Liver (tissue), 9 donors: ENCODE measurements around the gene RPTOR. TPM values are rescaled to one million over a fixed set of nuclear protein-coding genes. Genes with fewer than 3 reads are reported as not detected.

Source experiments
- DNase-seq: peaks from one replicate; pipeline ENCODE4 v3.0.0-alpha.2; 2017; ENCODE audit warnings: low spot score
- H3K27ac ChIP-seq, 2 donors: one replicate each; pipeline ENCODE4 v1.7.0; 2013; ENCODE audit warnings: inconsistent platforms in 2 of 2, low read length in 2 of 2, control low read depth in 1 of 2, low read depth in 1 of 2, mild to moderate bottlenecking in 1 of 2
- H3K27me3 ChIP-seq, 4 donors: one replicate each; pipeline versions ENCODE4 v1.6.1 to v1.7.0; 2013; ENCODE audit warnings: low read length in 3 of 4, inconsistent platforms in 1 of 4, mild to moderate bottlenecking in 1 of 4, moderate library complexity in 1 of 4; ENCODE audit not compliant: control insufficient read depth in 4 of 4, insufficient read depth in 4 of 4
- H3K36me3 ChIP-seq, 4 donors: one replicate each; pipeline versions ENCODE4 v1.6.1 to v1.7.0; 2013; ENCODE audit warnings: low read length in 3 of 4, mild to moderate bottlenecking in 3 of 4, low read depth in 1 of 4, moderate library complexity in 1 of 4; ENCODE audit not compliant: control insufficient read depth in 4 of 4, insufficient read depth in 3 of 4
- H3K4me1 ChIP-seq, 4 donors: one replicate each; pipeline versions ENCODE4 v1.6.1 to v1.7.0; 2013; ENCODE audit warnings: low read length in 3 of 4, mild to moderate bottlenecking in 3 of 4, moderate library complexity in 1 of 4; ENCODE audit not compliant: control insufficient read depth in 4 of 4, insufficient read depth in 4 of 4
- H3K4me3 ChIP-seq, 3 donors: one replicate each; pipeline versions ENCODE4 v1.6.1 to v1.7.0; 2013; ENCODE audit warnings: low read length in 3 of 3, control low read depth in 1 of 3, low read depth in 1 of 3, mild to moderate bottlenecking in 1 of 3
- H3K9ac ChIP-seq, 2 donors: one replicate each; pipeline ENCODE4 v1.7.0; 2013; ENCODE audit warnings: low read length in 2 of 2, mild to moderate bottlenecking in 2 of 2, moderate library complexity in 2 of 2, control low read depth in 1 of 2, low read depth in 1 of 2
- H3K9me3 ChIP-seq, 4 donors: one replicate each; pipeline versions ENCODE4 v1.6.1 to v1.7.0; 2013; ENCODE audit warnings: low read length in 3 of 4; ENCODE audit not compliant: control insufficient read depth in 4 of 4
- EGR1 ChIP-seq, 2 donors: IDR thresholded peaks; 2 replicates each; pipeline ENCODE4 v1.6.1; 2016 to 2018; ENCODE audit warnings: antibody characterized with exemption in 2 of 2, low read depth in 2 of 2
- FOXA1 ChIP-seq: IDR thresholded peaks from 2 replicates; pipeline ENCODE4 v1.6.1; 2016; ENCODE audit warnings: antibody characterized with exemption
- FOXA2 ChIP-seq: IDR thresholded peaks from 2 replicates; pipeline ENCODE4 v1.6.1; 2016; ENCODE audit warnings: antibody characterized with exemption
- HNF4A ChIP-seq, 2 donors: conservative IDR thresholded peaks; 2 replicates each; pipeline ENCODE4 v1.6.1; 2016; ENCODE audit warnings: antibody characterized with exemption in 2 of 2, mild to moderate bottlenecking in 2 of 2
- JUND ChIP-seq, 2 donors: IDR thresholded peaks; 2 replicates each; pipeline ENCODE4 v1.6.1; 2016; ENCODE audit warnings: antibody characterized with exemption in 2 of 2
- RXRA ChIP-seq, 2 donors: IDR thresholded peaks; 2 replicates each; pipeline ENCODE4 v1.6.1; 2017 to 2018; ENCODE audit warnings: antibody characterized with exemption in 2 of 2, mild to moderate bottlenecking in 1 of 2
- SP1 ChIP-seq: IDR thresholded peaks from 2 replicates; pipeline ENCODE4 v1.6.1; 2018; ENCODE audit warnings: antibody characterized with exemption, mild to moderate bottlenecking
- YY1 ChIP-seq: IDR thresholded peaks from 2 replicates; pipeline ENCODE4 v1.6.1; 2016; ENCODE audit warnings: antibody characterized with exemption, mild to moderate bottlenecking
- WGBS: extraction: QIAGEN DNeasy Blood & Tissue Kit; methylation state at CpG from one replicate; pipeline ENCODE4 v1.1.7; 2013; 5-methylcytosine and 5-hydroxymethylcytosine counted together
- polyA plus RNA-seq, 2 donors: library from polyadenylated mRNA; stranded (reverse) in 1 of 2; unstranded in 1 of 2; fragments of 200-250 nt in 1 of 2; fragments of >200 nt in 1 of 2; fragmentation: Nextera tagmentation in 1 of 2; extraction: Ambion mirVana in 1 of 2; gene quantifications; one replicate each; pipeline versions ENCODE4 v1.2.1 to v1.2.3, GENCODE V29; 2013 to 2015
- total RNA-seq, 2 donors: library from RNA; depleted of rRNA; stranded (reverse); fragments of >200 nt; gene quantifications; one replicate each; pipeline ENCODE4 v1.2.3, GENCODE V29; 2014
- TF ChIP-seq, protein P1 (sequence below): IDR thresholded peaks from 2 replicates; pipeline ENCODE4 v1.6.1; 2016; ENCODE audit warnings: antibody characterized with exemption
- TF ChIP-seq, protein P2 (sequence below): fragments of 150-350 bp; IDR thresholded peaks from 2 replicates; pipeline ENCODE4 v1.5.1; 2017; ENCODE audit warnings: improper control_type of control experiment, low read depth, low read length; ENCODE audit not compliant: missing input control
- donor health status: healthy.
- donor health status: healthy.
- donor health status: healthy.
- donor health status: healthy.
- donor health status: healthy.

Gene RPTOR
- total and polyA plus RNA-seq, 4 donors: 4.8 to 25.4 (median 11.6) TPM

DNA sequence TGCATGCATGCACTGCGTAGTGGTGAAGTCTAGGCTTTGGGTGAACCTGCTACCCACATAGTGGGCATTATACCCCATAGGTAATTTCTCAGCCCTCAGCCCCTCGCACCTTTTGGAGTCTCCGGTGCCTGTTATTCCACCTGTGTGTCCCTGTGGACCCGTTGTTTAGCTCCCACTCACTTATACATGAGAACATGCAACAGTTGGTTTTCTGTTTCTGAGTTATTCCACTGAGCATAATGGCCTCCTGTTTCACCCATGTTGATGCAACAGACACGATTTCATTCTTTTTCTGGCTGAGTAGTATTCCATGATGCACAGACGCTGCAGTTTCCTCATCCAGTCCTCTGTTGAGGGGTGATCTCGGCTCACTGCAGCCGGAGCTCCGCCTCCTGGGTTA lies 305.5 kb downstream of the RPTOR start (continued):
- TF ChIP-seq, protein P1, sequence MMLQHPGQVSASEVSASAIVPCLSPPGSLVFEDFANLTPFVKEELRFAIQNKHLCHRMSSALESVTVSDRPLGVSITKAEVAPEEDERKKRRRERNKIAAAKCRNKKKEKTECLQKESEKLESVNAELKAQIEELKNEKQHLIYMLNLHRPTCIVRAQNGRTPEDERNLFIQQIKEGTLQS: no peak
- TF ChIP-seq, protein P2, sequence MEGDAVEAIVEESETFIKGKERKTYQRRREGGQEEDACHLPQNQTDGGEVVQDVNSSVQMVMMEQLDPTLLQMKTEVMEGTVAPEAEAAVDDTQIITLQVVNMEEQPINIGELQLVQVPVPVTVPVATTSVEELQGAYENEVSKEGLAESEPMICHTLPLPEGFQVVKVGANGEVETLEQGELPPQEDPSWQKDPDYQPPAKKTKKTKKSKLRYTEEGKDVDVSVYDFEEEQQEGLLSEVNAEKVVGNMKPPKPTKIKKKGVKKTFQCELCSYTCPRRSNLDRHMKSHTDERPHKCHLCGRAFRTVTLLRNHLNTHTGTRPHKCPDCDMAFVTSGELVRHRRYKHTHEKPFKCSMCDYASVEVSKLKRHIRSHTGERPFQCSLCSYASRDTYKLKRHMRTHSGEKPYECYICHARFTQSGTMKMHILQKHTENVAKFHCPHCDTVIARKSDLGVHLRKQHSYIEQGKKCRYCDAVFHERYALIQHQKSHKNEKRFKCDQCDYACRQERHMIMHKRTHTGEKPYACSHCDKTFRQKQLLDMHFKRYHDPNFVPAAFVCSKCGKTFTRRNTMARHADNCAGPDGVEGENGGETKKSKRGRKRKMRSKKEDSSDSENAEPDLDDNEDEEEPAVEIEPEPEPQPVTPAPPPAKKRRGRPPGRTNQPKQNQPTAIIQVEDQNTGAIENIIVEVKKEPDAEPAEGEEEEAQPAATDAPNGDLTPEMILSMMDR: no peak
- TF ChIP-seq HNF4A (conservative IDR thresholded peaks at IDR 0.05): no peak

DNA sequence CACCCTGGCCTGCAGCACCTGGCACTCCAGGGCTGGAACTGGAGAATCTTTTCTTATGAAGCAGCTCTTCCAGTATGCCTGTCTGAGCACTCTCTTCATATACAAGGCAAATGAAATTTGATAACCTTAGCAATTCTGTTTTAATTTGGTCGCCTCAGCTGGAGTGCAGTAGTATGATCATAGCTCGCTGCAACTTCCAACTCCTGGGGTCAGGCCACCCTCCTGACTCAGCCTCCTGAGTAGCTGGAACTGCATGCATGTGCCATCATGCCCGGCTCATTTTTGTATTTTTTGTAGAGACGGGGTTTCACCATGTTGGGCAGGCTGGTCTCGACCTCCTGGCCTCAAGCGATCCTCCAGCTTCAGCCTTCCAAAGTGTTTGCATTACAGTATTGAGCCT lies 306.2 kb downstream of the RPTOR start:
- Histone ChIP-seq H3K9me3 (no peaks in the 10 kb centered on the region), H3K4me1 (no peaks in the 10 kb centered on the region), H3K27ac (no peak overlapping the region), H3K9ac (no peak overlapping the region), H3K27me3 (no peaks in the 10 kb centered on the region), H3K36me3 (peaks cover 3 to 24% (median 8%) of the 10 kb centered on the region in 4 donors), H3K4me3 (no peak overlapping the region)
- TF ChIP-seq RXRA (IDR thresholded peaks at IDR 0.05) (no peak), JUND (IDR thresholded peaks at IDR 0.05) (no peak), FOXA2 (no peak), EGR1 (IDR thresholded peaks at IDR 0.05; ENCODE audit: low read depth in 2 of 2) (no peak)
- TF ChIP-seq, protein P2: no peak
- TF ChIP-seq, protein P1: no peak
- WGBS: 96% methylated on average over 6 of the region's 6 CpGs
- DNase-seq: no peak

DNA sequence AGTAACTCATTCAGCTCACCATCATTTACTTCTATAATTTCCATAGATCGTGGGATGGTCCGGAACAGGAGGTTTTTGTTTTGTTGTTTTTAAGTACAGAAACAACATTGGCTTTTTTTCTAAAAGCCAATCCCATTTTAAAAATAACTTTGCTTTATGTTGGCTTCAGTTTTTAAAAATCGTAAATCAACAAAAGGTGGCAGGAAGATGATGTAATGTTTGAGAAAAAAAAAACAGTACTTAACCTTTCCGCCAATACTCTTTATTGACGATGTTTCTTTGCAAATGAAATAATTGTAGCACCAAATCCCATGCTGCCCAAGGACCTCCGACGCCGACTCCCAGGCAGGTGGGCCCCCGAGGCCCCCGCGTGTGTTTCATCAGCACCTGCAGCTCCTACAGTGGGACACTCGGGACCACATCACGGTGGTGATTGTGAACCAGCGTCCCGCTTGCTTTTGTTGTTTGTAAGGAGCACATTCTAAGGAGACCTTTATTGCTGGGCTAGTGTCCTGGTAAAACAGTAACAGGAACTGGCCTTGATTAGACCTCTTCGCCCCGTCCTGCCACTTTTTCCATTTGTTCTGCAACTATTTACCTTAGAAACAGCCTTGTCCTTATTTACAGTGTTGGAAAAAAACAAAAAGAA lies 306.8 kb downstream of the RPTOR start:
- H3K27ac ChIP-seq: no peak overlapping the region
- no peak for TF ChIP-seq SP1
- no peak for TF ChIP-seq FOXA2
- TF ChIP-seq RXRA (IDR thresholded peaks at IDR 0.05): no peak
- TF ChIP-seq HNF4A (conservative IDR thresholded peaks at IDR 0.05): no peak
- no peak overlapping the region for H3K9ac ChIP-seq
- no peaks in the 10 kb centered on the region for H3K27me3 ChIP-seq
- WGBS: 88% methylated on average over 17 of the region's 17 CpGs
- no peaks in the 10 kb centered on the region for H3K4me1 ChIP-seq
- no peaks in the 10 kb centered on the region for H3K9me3 ChIP-seq
- H3K4me3 ChIP-seq: no peak overlapping the region
- no peak for DNase-seq
- H3K36me3 ChIP-seq: peaks cover 3 to 26% (median 10%) of the 10 kb centered on the region in 4 donors

DNA sequence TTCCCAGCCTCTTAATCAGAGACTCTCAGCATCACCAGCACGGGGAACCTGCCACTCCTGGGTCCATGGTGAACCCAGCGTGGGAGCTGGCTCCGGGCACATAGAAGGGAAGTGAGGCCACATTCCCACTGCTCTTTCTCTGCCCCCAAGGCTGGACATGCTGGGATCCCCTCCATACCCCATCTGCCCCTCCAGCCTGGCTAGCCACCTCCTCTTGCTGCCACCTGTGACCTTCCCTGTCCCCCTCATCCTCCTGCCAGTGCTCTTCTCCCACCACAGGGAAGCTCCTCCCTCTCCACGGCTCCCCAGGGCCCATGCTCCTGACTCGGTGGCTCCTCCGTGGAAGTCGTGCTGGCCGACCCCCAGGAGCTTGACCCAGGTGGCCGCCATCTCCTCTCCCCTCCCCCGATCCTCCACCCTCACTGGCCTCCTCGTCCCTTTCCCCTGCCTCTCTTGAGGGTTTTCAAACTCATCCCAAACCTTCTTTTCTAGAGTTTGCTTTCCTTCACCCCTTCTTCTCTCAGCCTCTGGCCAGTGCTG lies 307.9 kb downstream of the RPTOR start:
- Histone ChIP-seq H3K4me1 (no peaks in the 10 kb centered on the region), H3K4me3 (no peak overlapping the region), H3K9me3 (no peaks in the 10 kb centered on the region), H3K36me3 (peaks cover 0 to 17% (median 7%) of the 10 kb centered on the region in 4 donors), H3K27ac (no peak overlapping the region), H3K27me3 (no peaks in the 10 kb centered on the region), H3K9ac (no peak overlapping the region)
- no peak for DNase-seq
- WGBS: 95% methylated on average over 11 of the region's 11 CpGs
- TF ChIP-seq, protein P1: no peak
- TF ChIP-seq EGR1 (IDR thresholded peaks at IDR 0.05; ENCODE audit: low read depth in 2 of 2) (no peak), JUND (IDR thresholded peaks at IDR 0.05) (no peak), FOXA1 (no peak), YY1 (no peak)
